ENCODE results near the gene COL20A1.
"Not testable (repeated sequence)": the region's sequence is repeated elsewhere in the genome, so short reads cannot be mapped to it uniquely, and the experiment has no call there.

Gene COL20A1

DNA sequence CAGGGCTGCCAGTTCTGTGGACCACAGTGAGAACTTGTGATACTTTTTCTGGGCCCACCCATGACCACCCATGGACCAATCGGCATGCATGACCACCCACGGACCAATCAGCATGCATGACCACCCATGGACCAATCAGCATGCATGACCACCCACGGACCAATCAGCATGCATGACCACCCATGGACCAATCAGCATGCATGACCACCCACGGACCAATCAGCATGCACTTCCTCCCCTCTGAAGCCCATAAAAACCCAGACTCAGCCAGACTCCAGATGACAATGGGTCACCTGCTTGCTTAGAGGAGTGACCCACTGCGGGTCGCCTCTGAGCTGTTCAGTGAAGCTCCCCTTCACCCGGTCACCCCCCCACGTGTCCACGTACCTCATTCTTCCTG is 86.9 kb downstream of the COL20A1 start:
- DNase-seq = not testable (repeated sequence)

GRCh38 chr20:63380346-63380870 is 87.4 kb downstream of the COL20A1 start:
- no peak for DNase-seq

DNA sequence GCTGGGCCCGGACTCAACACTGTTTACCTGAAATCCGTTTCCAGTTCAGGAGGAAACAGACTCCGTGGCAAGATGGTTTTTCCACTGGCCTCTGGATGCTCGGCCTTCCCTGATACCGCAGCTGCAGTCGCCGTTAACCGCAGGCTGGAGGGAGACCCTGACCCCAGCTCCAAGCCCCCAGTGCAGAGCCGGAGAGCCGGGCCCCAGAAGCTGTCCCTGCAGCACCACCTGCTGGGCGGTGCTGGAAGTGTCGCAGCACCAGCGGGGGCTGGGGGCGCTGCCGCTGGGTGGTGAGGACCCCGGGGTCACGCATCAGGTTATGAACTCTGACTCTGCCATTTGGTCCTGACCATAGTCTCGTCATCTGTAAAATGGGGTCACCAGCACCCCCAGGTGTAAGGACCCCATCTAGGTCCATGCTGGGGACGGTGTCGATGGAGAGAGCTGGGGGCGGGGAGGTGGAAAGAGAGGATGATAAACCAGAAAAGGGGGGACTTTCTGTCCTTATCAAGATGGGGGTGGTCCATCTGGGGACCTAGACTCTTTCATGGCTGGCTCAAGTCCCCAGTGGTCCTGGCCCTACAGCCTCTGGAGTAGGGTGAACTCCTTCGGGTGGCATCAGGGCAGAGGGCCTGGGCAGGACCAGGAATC is 88.9 kb downstream of the COL20A1 start:
- peak; percentile 50 for DNase-seq

DNA sequence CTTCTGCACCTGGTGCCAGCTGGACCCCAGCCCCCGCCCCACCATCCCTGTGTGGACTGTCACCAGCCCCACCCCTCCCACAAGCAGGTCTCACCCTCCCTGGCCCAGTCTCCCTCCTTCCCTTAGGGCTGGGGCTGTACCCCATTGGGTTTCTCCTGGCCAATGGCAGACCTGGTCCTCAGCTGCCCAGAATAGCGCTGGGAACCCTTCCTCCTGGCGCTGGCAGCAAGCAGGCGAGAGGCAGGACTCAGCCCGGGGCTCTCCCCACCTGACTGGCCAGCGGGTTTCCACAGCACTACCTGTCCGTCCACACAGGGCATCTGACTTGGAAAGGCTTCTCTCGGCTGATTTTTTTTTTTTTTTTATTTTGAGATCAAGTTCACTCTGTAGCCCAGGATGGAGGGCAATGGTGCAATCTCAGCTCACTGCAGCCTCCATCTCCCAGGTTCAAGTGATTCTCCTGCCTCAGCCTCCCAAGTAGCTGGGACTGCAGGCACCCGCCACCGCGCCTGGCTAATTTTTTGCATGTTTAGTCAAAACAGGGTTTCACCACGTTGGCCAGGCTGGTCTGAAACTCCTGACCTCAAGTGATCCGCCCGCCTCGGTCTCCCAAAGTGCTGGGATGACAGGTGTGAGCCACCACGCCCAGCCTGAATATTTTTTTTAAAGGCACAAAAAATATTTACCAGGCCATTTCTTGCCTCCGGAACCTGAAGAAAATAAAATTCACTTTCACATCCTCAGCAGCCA is 89.7 kb downstream of the COL20A1 start:
- no peak for DNase-seq

- DNase-seq = no peak
These were observed 90.6 kb downstream of the COL20A1 start for GRCh38 chr20:63383556-63383955.

GRCh38 chr20:63384336-63384735 is 91.3 kb downstream of the COL20A1 start:
- DNase-seq = no peak

Measured in CD4-positive, alpha-beta T cell treated with Interleukin-17A for 4 hours (primary cell).